Hepatocyte (in vitro differentiated cells): ENCODE measurements around the gene CYB561D2. TPM values are rescaled to one million over a fixed set of nuclear protein-coding genes. Genes with fewer than 3 reads are reported as not detected.

Source experiments
- DNase-seq: peaks from one replicate; pipeline ENCODE4 v3.0.0-alpha.2; 2016; ENCODE audit warnings: low spot score
- H2AFZ ChIP-seq: fragments of 200-600 bp; sonication (generic); 2 replicates; pipeline ENCODE4 v1.6.0; 2016; ENCODE audit warnings: antibody characterized with exemption, mild to moderate bottlenecking
- H3K27ac ChIP-seq: fragments of 200-600 bp; sonication (generic); 2 replicates; pipeline ENCODE4 v1.5.1; 2016; ENCODE audit warnings: mild to moderate bottlenecking
- H3K27me3 ChIP-seq: fragments of 200-600 bp; sonication (generic); 2 replicates; pipeline ENCODE4 v1.6.1; 2016
- H3K36me3 ChIP-seq: fragments of 200-600 bp; sonication (generic); replicated peaks from 2 replicates; pipeline ENCODE4 v1.5.1; 2016; ENCODE audit warnings: low read depth; ENCODE audit not compliant: insufficient read depth
- H3K4me1 ChIP-seq: fragments of 200-600 bp; sonication (generic); 2 replicates; pipeline ENCODE4 v1.5.1; 2016; ENCODE audit warnings: mild to moderate bottlenecking, moderate library complexity; ENCODE audit not compliant: insufficient read depth
- H3K4me2 ChIP-seq: fragments of 200-600 bp; sonication (generic); 2 replicates; pipeline ENCODE4 v1.6.0; 2016
- H3K4me3 ChIP-seq: fragments of 200-600 bp; sonication (generic); 2 replicates; pipeline ENCODE4 v1.5.1; 2016; ENCODE audit warnings: mild to moderate bottlenecking
- H3K79me2 ChIP-seq: fragments of 200-600 bp; sonication (generic); 2 replicates; pipeline ENCODE4 v1.6.0; 2017; ENCODE audit warnings: mild to moderate bottlenecking
- H3K9me2 ChIP-seq: fragments of 200-600 bp; sonication (generic); replicated peaks from 2 replicates; pipeline ENCODE4 v1.6.0; 2017; ENCODE audit warnings: mild to moderate bottlenecking; ENCODE audit not compliant: insufficient read depth
- H3K9me3 ChIP-seq: fragments of 200-600 bp; sonication (generic); 2 replicates; pipeline ENCODE4 v1.5.1; 2016; ENCODE audit warnings: low read depth, mild to moderate bottlenecking
- H4K20me1 ChIP-seq: fragments of 200-600 bp; sonication (generic); 2 replicates; pipeline ENCODE4 v1.6.0; 2016; ENCODE audit warnings: mild to moderate bottlenecking; ENCODE audit not compliant: insufficient read depth, poor library complexity, severe bottlenecking
- EZH2 ChIP-seq: fragments of 200-600 bp; sonication (generic); IDR thresholded peaks from 2 replicates; pipeline ENCODE4 v1.6.1; 2016; ENCODE audit warnings: antibody characterized with exemption, mild to moderate bottlenecking, borderline replicate concordance
- EZH2phosphoT487 ChIP-seq: fragments of 200-600 bp; sonication (generic); IDR thresholded peaks from one replicate; pipeline ENCODE4 v1.6.1; 2018; ENCODE audit warnings: antibody characterized with exemption, mild to moderate bottlenecking, low read depth, moderate library complexity; ENCODE audit not compliant: unreplicated experiment, severe bottlenecking
- WGBS: methylation state at CpG from one replicate; pipeline ENCODE4 v1.1.6; 2016; ENCODE audit warnings: low lambda C conversion rate; ENCODE audit errors: missing lambda C conversion rate; 5-methylcytosine and 5-hydroxymethylcytosine counted together
- polyA plus RNA-seq: library from polyadenylated mRNA; unstranded; fragments of >200 nt; fragmentation: Nextera tagmentation; extraction: Ambion mirVana; gene quantifications from 2 replicates; pipeline ENCODE4 v1.2.1, GENCODE V29; 2016
- total RNA-seq: library from RNA; depleted of rRNA; stranded (reverse); fragments of >200 nt; gene quantifications from 2 replicates; pipeline ENCODE4 v1.2.3, GENCODE V29; 2014
- TF ChIP-seq, protein P1 (sequence below): fragments of 200-600 bp; sonication (generic); IDR thresholded peaks from 2 replicates; pipeline ENCODE4 v1.5.1; 2016; ENCODE audit warnings: antibody characterized with exemption, mild to moderate bottlenecking; ENCODE audit not compliant: poor library complexity

CYB561D2 gene
- total and polyA plus RNA-seq, 2 experiments from 2014 or later = 37.3 to 40.5 TPM

DNA sequence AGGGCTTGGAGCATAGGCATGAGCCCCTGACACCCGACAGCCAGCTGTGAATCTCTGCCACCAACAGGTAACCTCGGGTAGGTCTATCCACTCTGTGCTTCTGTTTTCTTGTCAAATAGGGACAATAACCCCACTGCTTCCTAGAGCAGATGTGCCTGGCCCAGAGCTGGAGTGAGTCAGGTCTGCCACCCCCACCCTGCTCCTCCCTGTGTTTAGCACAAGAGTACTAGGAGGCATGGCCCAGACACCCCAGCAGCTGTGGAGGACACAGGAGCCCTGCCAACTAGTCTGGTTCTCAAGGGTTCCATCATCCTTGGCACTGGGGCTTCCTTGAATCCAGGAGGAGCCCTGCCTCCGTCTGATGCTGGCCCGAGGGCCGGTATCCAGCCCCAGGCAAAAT, 42.4 kb downstream of the CYB561D2 start:
- TF ChIP-seq EZH2phosphoT487 = no peak
- TF ChIP-seq EZH2 = no peak
- TF ChIP-seq, protein P1, sequence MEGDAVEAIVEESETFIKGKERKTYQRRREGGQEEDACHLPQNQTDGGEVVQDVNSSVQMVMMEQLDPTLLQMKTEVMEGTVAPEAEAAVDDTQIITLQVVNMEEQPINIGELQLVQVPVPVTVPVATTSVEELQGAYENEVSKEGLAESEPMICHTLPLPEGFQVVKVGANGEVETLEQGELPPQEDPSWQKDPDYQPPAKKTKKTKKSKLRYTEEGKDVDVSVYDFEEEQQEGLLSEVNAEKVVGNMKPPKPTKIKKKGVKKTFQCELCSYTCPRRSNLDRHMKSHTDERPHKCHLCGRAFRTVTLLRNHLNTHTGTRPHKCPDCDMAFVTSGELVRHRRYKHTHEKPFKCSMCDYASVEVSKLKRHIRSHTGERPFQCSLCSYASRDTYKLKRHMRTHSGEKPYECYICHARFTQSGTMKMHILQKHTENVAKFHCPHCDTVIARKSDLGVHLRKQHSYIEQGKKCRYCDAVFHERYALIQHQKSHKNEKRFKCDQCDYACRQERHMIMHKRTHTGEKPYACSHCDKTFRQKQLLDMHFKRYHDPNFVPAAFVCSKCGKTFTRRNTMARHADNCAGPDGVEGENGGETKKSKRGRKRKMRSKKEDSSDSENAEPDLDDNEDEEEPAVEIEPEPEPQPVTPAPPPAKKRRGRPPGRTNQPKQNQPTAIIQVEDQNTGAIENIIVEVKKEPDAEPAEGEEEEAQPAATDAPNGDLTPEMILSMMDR = no peak
- Histone ChIP-seq H3K27ac (no peak overlapping the region), H2AFZ (no peak overlapping the region), H3K4me3 (no peak overlapping the region), H3K9me2 (no peaks in the 10 kb centered on the region), H3K79me2 (no peaks in the 10 kb centered on the region), H4K20me1 (no peaks in the 10 kb centered on the region), H3K4me1 (no peaks in the 10 kb centered on the region), H3K36me3 (no peaks in the 10 kb centered on the region), H3K4me2 (no peak overlapping the region), H3K27me3 (no peaks in the 10 kb centered on the region), H3K9me3 (no peaks in the 10 kb centered on the region)
- DNase-seq = no peak
- 78% methylated on average over 5 of the region's 5 CpGs for WGBS

DNA sequence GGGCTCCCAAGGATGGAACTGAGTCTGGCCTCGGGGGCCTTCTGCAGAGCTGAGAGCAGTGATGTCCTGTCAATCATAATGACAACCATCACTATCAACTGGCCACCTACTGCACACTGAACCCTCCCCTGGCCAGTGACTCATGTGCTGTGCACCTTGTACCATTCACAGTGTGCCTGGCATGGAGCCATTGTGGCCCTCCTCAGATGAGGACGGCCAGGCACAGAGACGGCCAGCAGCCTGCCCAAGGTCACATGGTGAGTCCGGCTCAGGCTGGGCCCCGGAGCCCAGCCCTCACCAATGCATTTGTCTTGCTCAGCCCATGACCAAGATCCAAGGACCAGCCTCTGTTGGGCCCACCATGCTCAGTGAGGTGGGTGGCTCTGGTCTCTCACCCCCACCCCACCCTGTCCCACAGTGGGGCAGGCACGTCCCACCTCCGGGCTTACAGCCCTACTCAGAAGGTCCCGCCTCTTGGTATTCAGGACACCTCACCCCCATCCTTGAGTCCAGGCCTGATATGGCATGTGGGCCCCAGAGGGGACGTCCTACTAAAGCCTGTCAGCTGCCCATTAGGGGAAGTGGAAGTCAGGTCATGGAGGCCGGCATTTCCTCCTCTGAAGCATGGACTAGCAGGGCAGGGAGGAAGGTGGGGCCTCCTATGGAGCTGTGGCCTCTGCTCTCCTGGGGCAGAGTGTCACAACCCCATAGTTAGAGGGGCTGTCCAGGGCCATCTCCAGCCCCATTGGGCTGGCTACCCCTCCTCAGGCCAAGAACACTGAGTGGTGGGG, 44.6 kb downstream of the CYB561D2 start:
- no peaks in the 10 kb centered on the region for H3K9me2 ChIP-seq
- no peaks in the 10 kb centered on the region for H3K4me1 ChIP-seq
- WGBS = 82% methylated on average over 10 of the region's 10 CpGs
- H3K4me2 ChIP-seq = no peak overlapping the region
- no peak overlapping the region for H3K4me3 ChIP-seq
- H3K27ac ChIP-seq = no peak overlapping the region
- H2AFZ ChIP-seq = no peak overlapping the region
- no peaks in the 10 kb centered on the region for H3K27me3 ChIP-seq
- no peaks in the 10 kb centered on the region for H3K36me3 ChIP-seq
- H4K20me1 ChIP-seq = no peaks in the 10 kb centered on the region
- TF ChIP-seq EZH2 = no peak
- TF ChIP-seq EZH2phosphoT487 = no peak
- TF ChIP-seq, protein P1 = no peak
- no peaks in the 10 kb centered on the region for H3K9me3 ChIP-seq
- DNase-seq = no peak
- H3K79me2 ChIP-seq = no peaks in the 10 kb centered on the region

DNA sequence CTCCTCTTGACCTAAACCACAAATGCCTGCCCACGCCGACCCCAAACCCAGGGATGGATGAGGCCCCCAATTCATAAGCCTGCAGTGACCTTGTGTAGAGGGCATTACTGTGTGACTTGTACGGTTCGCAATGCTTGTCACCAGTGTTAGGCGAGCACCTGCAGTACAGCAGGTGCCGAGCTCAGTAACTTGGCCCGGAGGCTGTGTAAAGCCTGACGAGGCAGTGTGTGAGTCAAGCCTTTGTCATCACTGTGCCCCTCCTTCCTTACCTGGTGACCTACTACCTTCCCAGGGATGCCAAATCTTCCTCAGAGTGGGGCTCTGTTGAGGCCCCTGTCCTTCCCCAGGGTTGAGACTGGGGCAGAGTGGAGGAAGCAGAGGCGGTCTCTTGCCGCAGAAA, 45.8 kb downstream of the CYB561D2 start:
- no peak overlapping the region for H3K27ac ChIP-seq
- H3K36me3 ChIP-seq = no peaks in the 10 kb centered on the region
- WGBS = 89% methylated on average over 10 of the region's 10 CpGs
- no peak overlapping the region for H3K4me3 ChIP-seq
- no peaks in the 10 kb centered on the region for H3K9me2 ChIP-seq
- no peaks in the 10 kb centered on the region for H3K4me1 ChIP-seq
- no peaks in the 10 kb centered on the region for H4K20me1 ChIP-seq
- no peaks in the 10 kb centered on the region for H3K9me3 ChIP-seq
- no peaks in the 10 kb centered on the region for H3K79me2 ChIP-seq
- no peak overlapping the region for H3K4me2 ChIP-seq
- H2AFZ ChIP-seq = no peak overlapping the region
- no peak for DNase-seq
- no peaks in the 10 kb centered on the region for H3K27me3 ChIP-seq
- TF ChIP-seq EZH2phosphoT487 = no peak
- TF ChIP-seq, protein P1 = no peak
- TF ChIP-seq EZH2 = no peak
